RKO (cell line): ENCODE data around the gene KRTAP6-2.

Source experiments
- DNase-seq: peaks from one replicate; pipeline ENCODE4 v3.0.0-alpha.2; 2016; ENCODE audit warnings: low spot score

KRTAP6-2 gene

GRCh38 chr21:30598802-30599201 is at the start of gene KRTAP6-2:
KRTAP6-2 (minus strand) TSS chr21:30598902; CDS start chr21:30598874, 28 bp downstream.
- DNase-seq, result no peak

- no peak for DNase-seq
Measured at GRCh38 chr21:30646904-30647414, 48.3 kb upstream of the KRTAP6-2 start.

GRCh38 chr21:30642564-30642963 is 43.9 kb upstream of the KRTAP6-2 start, which contains the start of gene KRTAP20-3:
KRTAP20-3 (plus strand) TSS chr21:30642864.
- no peak for DNase-seq

- DNase-seq, result no peak
Measured at GRCh38 chr21:30638686-30639085, 40.0 kb upstream of the KRTAP6-2 start.

GRCh38 chr21:30634906-30635305 is 36.2 kb upstream of the KRTAP6-2 start, which contains the start of gene KRTAP20-2:
KRTAP20-2 (plus strand) TSS chr21:30635206; CDS start chr21:30635264, 58 bp downstream.
- no peak for DNase-seq

- DNase-seq, result no peak
Measured at GRCh38 chr21:30629200-30629599, 30.5 kb upstream of the KRTAP6-2 start.

GRCh38 chr21:30628109-30628508 is 29.4 kb upstream of the KRTAP6-2 start:
- DNase-seq, result no peak

- DNase-seq, result no peak
Measured at GRCh38 chr21:30625449-30626165, 26.9 kb upstream of the KRTAP6-2 start.

GRCh38 chr21:30623362-30623761 is 24.7 kb upstream of the KRTAP6-2 start:
- DNase-seq, result no peak

GRCh38 chr21:30620522-30620921 is 21.8 kb upstream of the KRTAP6-2 start, which contains the start of gene KRTAP20-4:
KRTAP20-4 (plus strand) TSS chr21:30620627.
- no peak for DNase-seq

- DNase-seq, result no peak
Measured at GRCh38 chr21:30620080-30620479, 21.4 kb upstream of the KRTAP6-2 start.

- no peak for DNase-seq
Measured at GRCh38 chr21:30616125-30616524, 17.4 kb upstream of the KRTAP6-2 start, which contains the start of gene KRTAP20-1. KRTAP20-1 (plus strand) TSS chr21:30616425; CDS start chr21:30616455, 30 bp downstream.

- no peak for DNase-seq
Measured at GRCh38 chr21:30615199-30615598, 16.5 kb upstream of the KRTAP6-2 start.

GRCh38 chr21:30613836-30614235 is 15.1 kb upstream of the KRTAP6-2 start, which contains the start of gene KRTAP6-1:
KRTAP6-1 (minus strand) TSS chr21:30613930; CDS start chr21:30613904, 26 bp downstream.
- no peak for DNase-seq

GRCh38 chr21:30612132-30612531 is 13.4 kb upstream of the KRTAP6-2 start:
- DNase-seq, result no peak

- DNase-seq, result peak; percentile 1
Measured at GRCh38 chr21:30605968-30606367, 7.3 kb upstream of the KRTAP6-2 start.

- DNase-seq, result no peak
Measured at GRCh38 chr21:30600787-30601186, 2.1 kb upstream of the KRTAP6-2 start, which contains the start of gene KRTAP22-1. KRTAP22-1 (plus strand) TSS chr21:30601087.

- no peak for DNase-seq
Measured at GRCh38 chr21:30592140-30592539, 6.6 kb downstream of the KRTAP6-2 start, which contains the start of gene KRTAP6-3. KRTAP6-3 (plus strand) TSS chr21:30592440; CDS start chr21:30592446, 6 bp downstream.

- DNase-seq, result no peak
Measured at GRCh38 chr21:30590297-30590696, 8.4 kb downstream of the KRTAP6-2 start, which contains the start of gene KRTAP22-2. KRTAP22-2 (minus strand) TSS chr21:30590397.

GRCh38 chr21:30582870-30583269 is 15.8 kb downstream of the KRTAP6-2 start:
- DNase-seq, result no peak

- DNase-seq, result no peak
Measured at GRCh38 chr21:30580132-30580531, 18.6 kb downstream of the KRTAP6-2 start.

- DNase-seq, result no peak
Measured at GRCh38 chr21:30579346-30579745, 19.4 kb downstream of the KRTAP6-2 start.

GRCh38 chr21:30577766-30578165 is 20.9 kb downstream of the KRTAP6-2 start:
- peak; percentile 8 for DNase-seq
